Common myeloid progenitor, CD34-positive (primary cell): Measurements from ENCODE around the gene CT83.

Experiments used
- CTCF ChIA-PET: fragments of 350-600 bp; sonication (Branson Sonifier 250); formaldehyde crosslinking; loops from one replicate; lab custom pipeline; 2021; ENCODE audit warnings: antibody characterized with exemption; lab: Charles Lee
- POLR2A ChIA-PET: fragments of 350-600 bp; sonication (Branson Sonifier 250); formaldehyde crosslinking; loops from one replicate; lab custom pipeline; 2021; ENCODE audit warnings: antibody characterized with exemption; lab: Charles Lee
- DNase-seq, 3 donors: peaks; one replicate each; pipeline versions ENCODE4 v3.0.0 to v3.0.0-alpha.2; 2013
- H3K27ac ChIP-seq, 2 experiments: 1 replicate in 1 of 2; 2 replicates in 1 of 2; pipeline ENCODE4 v1.7.0; 2013; ENCODE audit warnings: inconsistent platforms in 2 of 2, low read length in 2 of 2, mild to moderate bottlenecking in 2 of 2, low read depth in 1 of 2, moderate library complexity in 1 of 2; ENCODE audit not compliant: severe bottlenecking in 2 of 2, insufficient read depth in 1 of 2, poor library complexity in 1 of 2
- H3K27me3 ChIP-seq, 5 experiments: replicated peaks in 2 of 5; 1 replicate in 3 of 5; 2 replicates in 2 of 5; pipeline versions ENCODE4 v1.6.1 to v1.7.0; 2013; ENCODE audit warnings: low read length in 4 of 5, mild to moderate bottlenecking in 2 of 5, moderate library complexity in 2 of 5, inconsistent platforms in 1 of 5; ENCODE audit not compliant: insufficient read depth in 5 of 5, control insufficient read depth in 4 of 5
- H3K36me3 ChIP-seq, 4 experiments: 1 replicate in 2 of 4; 2 replicates in 2 of 4; pipeline versions ENCODE4 v1.6.1 to v1.7.0; 2013; ENCODE audit warnings: low read length in 3 of 4, control low read depth in 1 of 4, mild to moderate bottlenecking in 1 of 4; ENCODE audit not compliant: control insufficient read depth in 4 of 4, insufficient read depth in 4 of 4
- H3K4me1 ChIP-seq, 4 experiments: 1 replicate in 3 of 4; 2 replicates in 1 of 4; pipeline versions ENCODE4 v1.6.1 to v1.7.1; 2013; ENCODE audit warnings: low read length in 3 of 4, mild to moderate bottlenecking in 3 of 4, control low read depth in 1 of 4, inconsistent platforms in 1 of 4, moderate library complexity in 1 of 4; ENCODE audit not compliant: control insufficient read depth in 4 of 4, insufficient read depth in 4 of 4; ENCODE audit errors: control extremely low read depth in 1 of 4
- H3K4me3 ChIP-seq, 7 experiments: 1 replicate in 4 of 7; 2 replicates in 3 of 7; pipeline versions ENCODE4 v1.5.1 to v1.7.0; 2013; ENCODE audit warnings: mild to moderate bottlenecking in 7 of 7, low read length in 6 of 7, moderate library complexity in 6 of 7, inconsistent platforms in 2 of 7, low read depth in 2 of 7, control low read depth in 1 of 7; ENCODE audit not compliant: insufficient read depth in 4 of 7, control insufficient read depth in 1 of 7; ENCODE audit errors: extremely low read depth in 1 of 7
- H3K9me3 ChIP-seq, 5 experiments: 1 replicate in 4 of 5; 2 replicates in 1 of 5; pipeline versions ENCODE4 v1.6.1 to v1.7.1; 2013; ENCODE audit warnings: low read length in 4 of 5, mild to moderate bottlenecking in 2 of 5, inconsistent platforms in 1 of 5, low read depth in 1 of 5, moderate library complexity in 1 of 5; ENCODE audit not compliant: control insufficient read depth in 4 of 5, insufficient read depth in 2 of 5; ENCODE audit errors: control extremely low read depth in 1 of 5
- WGBS: methylation state at CpG from one replicate; pipeline ENCODE4 v1.1.5; 2013; ENCODE audit not compliant: insufficient coverage; 5-methylcytosine and 5-hydroxymethylcytosine counted together

The CT83 gene

DNA sequence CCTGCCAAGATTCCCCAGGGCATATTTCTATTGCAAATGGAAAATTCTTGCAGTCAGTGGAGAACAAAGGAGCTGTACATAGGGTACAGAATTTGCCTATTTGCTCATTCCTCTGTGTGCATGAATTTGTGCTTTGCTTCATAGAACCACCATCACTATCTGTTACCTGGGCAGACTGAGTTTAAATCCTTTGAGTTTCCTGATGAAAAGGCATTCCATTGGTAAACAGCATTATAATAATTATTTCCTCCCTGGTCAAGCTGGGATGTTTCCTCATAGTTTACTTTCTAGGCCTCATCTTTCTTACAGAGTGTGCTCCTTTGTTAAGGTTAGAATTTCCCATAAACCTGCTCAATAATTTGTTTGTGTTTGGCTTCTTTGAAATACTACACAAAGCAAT lies 27.2 kb downstream of the CT83 start:
- Histone ChIP-seq H3K27me3 (no peaks in the 10 kb centered on the region), H3K36me3 (no peaks in the 10 kb centered on the region), H3K4me1 (no peaks in the 10 kb centered on the region), H3K9me3 (no peaks in the 10 kb centered on the region), H3K27ac (no peak overlapping the region), H3K4me3 (no peak overlapping the region)
- DNase-seq, result no peak
- POLR2A ChIA-PET, result no interaction called here
- CTCF ChIA-PET, result no interaction called here

DNA sequence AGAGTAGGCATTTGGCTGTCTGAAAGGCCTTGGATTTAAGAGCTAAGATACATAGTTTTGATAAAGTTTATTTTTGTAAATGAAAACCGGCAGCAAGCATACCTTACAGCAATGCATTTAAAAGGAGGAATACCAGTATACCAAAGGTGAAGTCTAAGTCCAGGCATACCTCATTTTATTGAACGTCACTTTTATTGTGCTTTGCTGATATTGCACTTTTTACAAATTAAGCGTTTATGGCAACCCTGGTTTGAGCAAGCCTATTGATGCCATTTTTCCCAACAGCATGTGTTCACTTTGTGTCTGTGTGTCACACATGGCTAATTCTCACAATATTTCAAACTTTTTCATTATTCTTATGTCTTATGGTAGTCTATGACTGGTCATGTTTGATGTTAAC lies 34.8 kb downstream of the CT83 start:
- no peaks in the 10 kb centered on the region for H3K27me3 ChIP-seq
- no peak overlapping the region for H3K4me3 ChIP-seq
- 79% methylated on average over 3 of the region's 3 CpGs for WGBS
- ChIA-PET CTCF (no interaction called here), POLR2A (no interaction called here)
- H3K9me3 ChIP-seq, result no peaks in the 10 kb centered on the region
- H3K27ac ChIP-seq, result no peak overlapping the region
- no peaks in the 10 kb centered on the region for H3K36me3 ChIP-seq
- no peak for DNase-seq
- no peaks in the 10 kb centered on the region for H3K4me1 ChIP-seq

DNA sequence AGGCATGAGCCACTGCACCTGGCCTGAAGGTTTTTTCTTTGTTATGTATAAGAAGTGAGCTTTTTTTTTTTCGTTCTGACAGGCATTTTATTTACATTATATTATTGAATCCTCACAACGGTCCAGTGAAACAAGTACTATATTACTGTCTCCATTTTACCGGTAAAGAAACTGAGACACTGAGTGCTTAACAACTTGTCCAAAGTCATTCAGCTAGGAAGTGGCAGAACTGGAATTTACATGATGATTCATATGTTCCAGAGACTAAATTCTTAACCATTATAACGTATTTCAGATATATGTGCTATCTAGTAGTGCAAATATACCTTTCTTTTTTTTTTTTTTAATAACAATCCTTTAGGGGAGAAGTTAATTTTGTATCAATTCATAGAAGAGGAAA lies 44.8 kb downstream of the CT83 start:
- POLR2A ChIA-PET, result no interaction called here
- H3K4me3 ChIP-seq, result no peak overlapping the region
- no peaks in the 10 kb centered on the region for H3K36me3 ChIP-seq
- no peaks in the 10 kb centered on the region for H3K4me1 ChIP-seq
- 100% methylated on average over 1 of the region's 4 CpGs for WGBS
- no peak overlapping the region for H3K27ac ChIP-seq
- CTCF ChIA-PET, result no interaction called here
- no peak for DNase-seq
- H3K9me3 ChIP-seq, result no peaks in the 10 kb centered on the region
- no peaks in the 10 kb centered on the region for H3K27me3 ChIP-seq

DNA sequence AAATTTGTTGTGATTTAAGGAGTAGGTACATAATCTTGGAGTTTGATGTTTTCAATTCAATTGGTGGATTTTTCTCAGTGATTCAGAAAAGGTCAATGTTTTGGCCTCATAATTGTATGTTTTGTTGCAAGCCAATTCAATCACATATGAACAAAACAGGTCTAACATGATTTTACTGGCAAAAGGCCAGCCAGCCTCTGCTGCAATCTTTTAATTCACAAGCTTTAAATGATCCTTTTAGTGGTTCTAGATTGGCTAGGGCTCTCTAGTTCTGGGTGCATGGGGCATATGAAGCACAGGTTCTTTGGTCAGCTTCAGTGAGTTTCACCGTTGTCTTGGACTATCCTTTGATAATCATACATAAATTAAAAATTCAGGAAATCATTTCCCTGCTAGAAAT lies 45.6 kb downstream of the CT83 start:
- Histone ChIP-seq H3K4me1 (no peaks in the 10 kb centered on the region), H3K9me3 (no peaks in the 10 kb centered on the region), H3K27ac (no peak overlapping the region), H3K4me3 (no peak overlapping the region), H3K36me3 (no peaks in the 10 kb centered on the region), H3K27me3 (no peaks in the 10 kb centered on the region)
- WGBS, result no CpG with 5 or more reads among the region's 1 CpG
- POLR2A ChIA-PET, result no interaction called here
- CTCF ChIA-PET, result no interaction called here
- no peak for DNase-seq

DNA sequence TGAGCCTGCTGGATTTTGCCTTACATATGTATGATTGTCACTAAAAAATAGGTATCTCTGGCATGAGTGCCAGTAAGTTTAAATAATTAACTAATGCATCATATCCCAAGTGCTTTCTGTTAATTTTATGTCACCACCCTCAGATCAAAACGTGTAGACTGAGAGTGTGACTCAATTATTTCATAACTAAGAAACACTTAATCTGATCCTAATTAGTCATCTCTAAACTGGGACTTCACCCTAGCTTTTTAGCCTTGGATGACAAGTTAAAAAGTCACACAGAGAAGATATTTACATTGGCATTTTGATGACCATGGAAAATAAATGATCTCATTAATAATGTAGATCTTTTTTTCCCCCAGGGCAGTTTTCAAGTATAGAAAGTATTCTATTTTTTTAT lies 49.5 kb downstream of the CT83 start:
- DNase-seq, result no peak
- Histone ChIP-seq H3K36me3 (no peaks in the 10 kb centered on the region), H3K27me3 (no peaks in the 10 kb centered on the region), H3K4me1 (no peaks in the 10 kb centered on the region), H3K4me3 (no peak overlapping the region), H3K27ac (no peak overlapping the region), H3K9me3 (no peaks in the 10 kb centered on the region)
- POLR2A ChIA-PET, result no interaction called here
- WGBS, result 0% methylated on average over 1 of the region's 1 CpG
- CTCF ChIA-PET, result no interaction called here
